ENCODE measurements around the gene ST14. TPM values are rescaled to one million over a fixed set of nuclear protein-coding genes. Genes with fewer than 3 reads are reported as not detected.
A peak's percentile ranks its signal among the peaks of the same experiment; 100 is the strongest.

ST14 gene
- total and polyA plus RNA-seq, 10 of the 15 experiments (the other 5 are each of a cell fraction or from before 2014, with no cell fraction given) = 0.02 to 3.9 (median 0.73) TPM; not detected in 2

GRCh38 chr11:130150790-130151189, 8.8 kb upstream of the ST14 start (continued):
- TF ChIP-seq MXI1 (IDR thresholded peaks at IDR 0.05; ENCODE audit: low read depth, low read length) (no peak), SMC3 (IDR thresholded peaks at IDR 0.05; ENCODE audit: borderline replicate concordance, low read length) (no peak), PKNOX1 (IDR thresholded peaks at IDR 0.05) (no peak), SREBF1 (IDR thresholded peaks at IDR 0.05; ENCODE audit: low read length) (no peak), HCFC1 (IDR thresholded peaks at IDR 0.05; ENCODE audit: low read length) (no peak), RCOR1 (conservative IDR thresholded peaks at IDR 0.05; ENCODE audit: low read depth, low read length) (no peak), BACH1 (IDR thresholded peaks at IDR 0.05; ENCODE audit: borderline replicate concordance) (no peak), MEF2A (IDR thresholded peaks at IDR 0.05; ENCODE audit: insufficient read depth, low read depth, low read length) (no peak), IKZF2 (IDR thresholded peaks at IDR 0.05) (0 out of 4 replicates have a peak, but pooled peaks of 1 of the 2 experiments have one; percentile 5), TAF1 (IDR thresholded peaks at IDR 0.05; ENCODE audit: borderline replicate concordance, low read depth, low read length) (no peak), BCL3 (IDR thresholded peaks at IDR 0.05; ENCODE audit: borderline replicate concordance, insufficient read depth, low read depth, low read length, poor library complexity, severe bottlenecking) (no peak), ZBTB11 (CRISPR knock-in tag; IDR thresholded peaks at IDR 0.05) (no peak), PML (IDR thresholded peaks at IDR 0.05; ENCODE audit: low read length) (no peak), POLR2A (IDR thresholded peaks at IDR 0.05; ENCODE audit: low read depth, low read length) (0 out of 2 replicates have a peak, but pooled peaks have one; percentile 23), ATF7 (IDR thresholded peaks at IDR 0.05; ENCODE audit: low read depth) (no peak), BHLHE40 (IDR thresholded peaks at IDR 0.05; ENCODE audit: borderline replicate concordance in 1 of 2, low read depth in 2 of 2, low read length in 1 of 2) (no peak), RB1 (IDR thresholded peaks at IDR 0.05; ENCODE audit: borderline replicate concordance) (0 out of 2 replicates have a peak, but pooled peaks have one; percentile 34), ZNF592 (IDR thresholded peaks at IDR 0.05) (no peak), CHD1 (IDR thresholded peaks at IDR 0.05; ENCODE audit: low read depth, low read length) (no peak), USF1 (IDR thresholded peaks at IDR 0.05; ENCODE audit: borderline replicate concordance, extremely low read length, insufficient read depth, low read depth, low read length) (no peak)

All from GM12878 (cell line).